Progenitor cell of endocrine pancreas (in vitro differentiated cells): ENCODE measurements around the gene ACTMAP. TPM values are rescaled to one million over a fixed set of nuclear protein-coding genes. Genes with fewer than 3 reads are reported as not detected.
"Not testable (repeated sequence)": the region's sequence is repeated elsewhere in the genome, so short reads cannot be mapped to it uniquely, and the experiment has no call there.

ENCODE experiments used
- DNase-seq: peaks from one replicate; pipeline ENCODE4 v3.0.0; 2021; ENCODE audit warnings: low spot score; ENCODE audit not compliant: unreplicated experiment
- H3K27ac Mint-ChIP-seq: 2 replicates; pipeline ENCODE4 v1.8.0; 2021; ENCODE audit warnings: mild to moderate bottlenecking, moderate library complexity, mixed read lengths
- H3K27me3 Mint-ChIP-seq: 2 replicates; pipeline ENCODE4 v1.8.0; 2021; ENCODE audit warnings: mixed read lengths
- H3K36me3 Mint-ChIP-seq: 2 replicates; pipeline ENCODE4 v1.8.0; 2022; ENCODE audit warnings: mixed read lengths; ENCODE audit not compliant: insufficient read depth
- H3K4me1 Mint-ChIP-seq: 2 replicates; pipeline ENCODE4 v1.8.0; 2021; ENCODE audit warnings: low read depth, mixed read lengths
- H3K4me3 Mint-ChIP-seq: 2 replicates; pipeline ENCODE4 v1.8.0; 2021; ENCODE audit warnings: low read depth, mild to moderate bottlenecking, moderate library complexity, mixed read lengths
- H3K9me3 Mint-ChIP-seq: 2 replicates; pipeline ENCODE4 v1.8.0; 2021; ENCODE audit warnings: low read depth, mixed read lengths
- total RNA-seq: library from RNA; stranded (reverse); gene quantifications from 2 replicates; pipeline ENCODE4 v1.2.1, GENCODE V29; 2021
- TF ChIP-seq, protein P1 (sequence below): fragments of 200-600 bp; sonication (generic); IDR thresholded peaks from one replicate; pipeline ENCODE4 v1.5.0; 2021; ENCODE audit warnings: antibody characterized with exemption, mild to moderate bottlenecking; ENCODE audit not compliant: unreplicated experiment

ACTMAP gene
- total RNA-seq, 1 donor from 2014 or later, result 22.5 TPM

DNA sequence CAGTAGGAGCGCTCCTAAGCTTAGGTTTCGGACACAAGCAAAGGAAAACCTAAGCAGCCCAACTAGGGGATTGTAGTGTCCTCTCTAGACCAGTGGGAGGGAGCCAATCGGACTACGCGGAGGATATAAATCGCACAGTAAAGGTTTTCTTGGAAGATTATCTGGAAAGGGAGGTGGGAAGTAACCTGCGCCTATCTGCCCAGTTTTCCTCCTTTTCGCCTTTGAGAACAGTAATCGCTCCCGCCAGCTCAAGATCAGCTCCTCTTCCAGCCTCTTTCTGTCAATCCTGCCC lies 27.3 kb upstream of the ACTMAP start:
- TF ChIP-seq, protein P1, sequence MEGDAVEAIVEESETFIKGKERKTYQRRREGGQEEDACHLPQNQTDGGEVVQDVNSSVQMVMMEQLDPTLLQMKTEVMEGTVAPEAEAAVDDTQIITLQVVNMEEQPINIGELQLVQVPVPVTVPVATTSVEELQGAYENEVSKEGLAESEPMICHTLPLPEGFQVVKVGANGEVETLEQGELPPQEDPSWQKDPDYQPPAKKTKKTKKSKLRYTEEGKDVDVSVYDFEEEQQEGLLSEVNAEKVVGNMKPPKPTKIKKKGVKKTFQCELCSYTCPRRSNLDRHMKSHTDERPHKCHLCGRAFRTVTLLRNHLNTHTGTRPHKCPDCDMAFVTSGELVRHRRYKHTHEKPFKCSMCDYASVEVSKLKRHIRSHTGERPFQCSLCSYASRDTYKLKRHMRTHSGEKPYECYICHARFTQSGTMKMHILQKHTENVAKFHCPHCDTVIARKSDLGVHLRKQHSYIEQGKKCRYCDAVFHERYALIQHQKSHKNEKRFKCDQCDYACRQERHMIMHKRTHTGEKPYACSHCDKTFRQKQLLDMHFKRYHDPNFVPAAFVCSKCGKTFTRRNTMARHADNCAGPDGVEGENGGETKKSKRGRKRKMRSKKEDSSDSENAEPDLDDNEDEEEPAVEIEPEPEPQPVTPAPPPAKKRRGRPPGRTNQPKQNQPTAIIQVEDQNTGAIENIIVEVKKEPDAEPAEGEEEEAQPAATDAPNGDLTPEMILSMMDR, result no peak
- Mint-ChIP-seq H3K36me3 (peaks cover 7% of the 10 kb centered on the region), H3K4me3 (peak overlapping the region; percentile 82), H3K9me3 (no peaks in the 10 kb centered on the region), H3K27me3 (no peaks in the 10 kb centered on the region), H3K27ac (peak overlapping the region; percentile 100), H3K4me1 (peaks cover 10% of the 10 kb centered on the region)
- DNase-seq, result no peak

GRCh38 chr19:40776932-40777644 lies 26.8 kb upstream of the ACTMAP start:
- H3K9me3 Mint-ChIP-seq, result no peaks in the 10 kb centered on the region
- H3K4me1 Mint-ChIP-seq, result peaks cover 10% of the 10 kb centered on the region
- DNase-seq, result peak; percentile 79
- H3K27me3 Mint-ChIP-seq, result no peaks in the 10 kb centered on the region
- H3K36me3 Mint-ChIP-seq, result peaks cover 5% of the 10 kb centered on the region
- H3K27ac Mint-ChIP-seq, result peak overlapping the region; percentile 100
- TF ChIP-seq, protein P1, result no peak
- peak overlapping the region; percentile 82 for H3K4me3 Mint-ChIP-seq

DNA sequence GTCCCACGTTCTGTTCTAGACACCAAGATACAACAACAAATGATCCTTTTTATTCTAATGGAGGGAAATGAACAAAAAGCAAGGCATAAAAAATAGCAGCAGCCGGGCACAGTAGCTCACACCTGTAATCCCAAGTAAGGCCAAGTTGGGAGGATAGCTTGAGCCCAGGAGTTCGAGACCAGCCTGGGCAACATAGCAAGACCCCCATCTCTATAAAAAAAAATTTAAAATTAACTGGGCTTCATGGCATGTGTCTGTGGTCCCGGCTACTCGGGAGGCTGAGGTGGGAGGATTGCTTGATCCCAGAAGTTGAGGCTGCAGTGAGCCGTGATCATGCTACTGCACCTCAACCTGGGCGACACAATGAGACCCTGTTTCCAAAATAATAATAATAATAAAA lies 26.1 kb upstream of the ACTMAP start:
- Mint-ChIP-seq H3K27me3 (no peaks in the 10 kb centered on the region), H3K9me3 (no peaks in the 10 kb centered on the region), H3K36me3 (peaks cover 4% of the 10 kb centered on the region), H3K4me1 (peaks cover 10% of the 10 kb centered on the region), H3K27ac (no peak overlapping the region), H3K4me3 (no peak overlapping the region)
- TF ChIP-seq, protein P1, result no peak
- DNase-seq, result no peak

DNA sequence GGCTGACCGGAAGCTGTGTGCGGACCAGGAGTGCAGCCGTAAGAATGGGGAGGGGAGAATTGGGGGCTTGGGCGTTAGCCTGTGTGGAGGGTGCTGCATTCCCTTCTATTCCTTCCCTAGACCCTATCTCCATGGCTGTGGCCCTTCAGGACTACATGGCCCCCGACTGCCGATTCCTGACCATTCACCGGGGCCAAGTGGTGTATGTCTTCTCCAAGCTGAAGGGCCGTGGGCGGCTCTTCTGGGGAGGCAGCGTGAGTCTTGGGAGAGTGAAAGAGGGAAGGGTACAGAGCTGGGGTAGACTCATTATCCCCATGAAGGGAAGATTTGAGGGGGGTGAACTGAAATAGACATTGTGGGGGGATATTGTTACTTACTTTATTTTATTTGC lies 25.4 kb upstream of the ACTMAP start:
- H3K27me3 Mint-ChIP-seq, result no peaks in the 10 kb centered on the region
- H3K9me3 Mint-ChIP-seq, result peaks cover 4% of the 10 kb centered on the region
- DNase-seq, result no peak
- TF ChIP-seq, protein P1, result no peak
- peaks cover 8% of the 10 kb centered on the region for H3K36me3 Mint-ChIP-seq
- H3K4me3 Mint-ChIP-seq, result no peak overlapping the region
- peak overlapping the region; percentile 78 for H3K27ac Mint-ChIP-seq
- H3K4me1 Mint-ChIP-seq, result peaks cover 10% of the 10 kb centered on the region

DNA sequence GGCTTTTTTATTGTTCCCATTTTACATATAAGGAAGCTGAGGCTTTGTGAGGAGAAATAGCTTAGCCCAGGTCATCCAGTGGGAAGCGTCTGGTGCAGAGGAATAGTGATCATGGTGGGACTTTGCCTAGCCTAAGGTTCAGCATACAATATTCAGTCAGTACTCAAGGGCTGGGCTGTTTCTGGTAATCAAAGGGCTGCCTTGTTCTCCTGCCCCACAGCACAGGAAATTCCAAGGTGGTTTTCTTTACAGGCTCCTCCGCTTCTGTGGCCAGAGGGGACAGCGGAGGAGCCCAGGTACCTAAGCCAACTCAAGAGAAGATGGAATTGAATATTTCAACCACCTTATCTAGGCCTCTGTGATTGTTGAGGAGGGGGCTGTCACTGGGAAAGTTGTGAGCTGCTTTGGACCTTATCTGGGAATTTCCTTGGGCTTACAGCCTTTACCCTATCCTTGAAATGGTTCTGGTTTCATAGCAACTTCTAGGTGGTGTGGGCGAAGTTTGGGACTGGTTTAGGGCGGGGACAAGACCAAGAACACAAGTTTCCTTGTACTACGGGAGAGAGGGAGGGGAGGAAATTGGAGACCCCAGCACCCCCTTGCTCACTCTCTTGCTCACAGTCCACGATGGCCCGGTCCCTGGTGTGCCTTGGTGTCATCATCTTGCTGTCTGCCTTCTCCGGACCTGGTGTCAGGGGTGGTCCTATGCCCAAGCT lies 24.8 kb upstream of the ACTMAP start, which contains the start of gene MIA:
MIA (plus strand) TSS at position 606 of the 716 bp plus-strand sequence; CDS start at position 628, 22 bp downstream.
- Mint-ChIP-seq H3K27ac (peak within 1 kb of the TSS; percentile 78), H3K9me3 (peaks cover 4% of the 10 kb centered on the region), H3K4me3 (no peak within 1 kb of the TSS), H3K27me3 (no peaks in the 10 kb centered on the region), H3K36me3 (peaks cover 11% of the 10 kb centered on the region), H3K4me1 (peaks cover 10% of the 10 kb centered on the region)
- TF ChIP-seq, protein P1, result no peak
- no peak for DNase-seq

GRCh38 chr19:40771101-40771862 lies 21.0 kb upstream of the ACTMAP start:
- H3K36me3 Mint-ChIP-seq, result peaks cover 15% of the 10 kb centered on the region
- not testable (repeated sequence) for H3K4me1 Mint-ChIP-seq, H3K4me3 Mint-ChIP-seq, H3K9me3 Mint-ChIP-seq, H3K27ac Mint-ChIP-seq, DNase-seq, H3K27me3 Mint-ChIP-seq
